GM18511 (cell line): ENCODE data around the gene COMT.

ENCODE experiments used
- ATAC-seq: cut with Tn5 transposase; IDR thresholded peaks from one replicate; pipeline ENCODE4 v1.9.1; 2021; ENCODE audit warnings: mild to moderate bottlenecking, moderate library complexity; ENCODE audit not compliant: unreplicated experiment

The COMT gene

DNA sequence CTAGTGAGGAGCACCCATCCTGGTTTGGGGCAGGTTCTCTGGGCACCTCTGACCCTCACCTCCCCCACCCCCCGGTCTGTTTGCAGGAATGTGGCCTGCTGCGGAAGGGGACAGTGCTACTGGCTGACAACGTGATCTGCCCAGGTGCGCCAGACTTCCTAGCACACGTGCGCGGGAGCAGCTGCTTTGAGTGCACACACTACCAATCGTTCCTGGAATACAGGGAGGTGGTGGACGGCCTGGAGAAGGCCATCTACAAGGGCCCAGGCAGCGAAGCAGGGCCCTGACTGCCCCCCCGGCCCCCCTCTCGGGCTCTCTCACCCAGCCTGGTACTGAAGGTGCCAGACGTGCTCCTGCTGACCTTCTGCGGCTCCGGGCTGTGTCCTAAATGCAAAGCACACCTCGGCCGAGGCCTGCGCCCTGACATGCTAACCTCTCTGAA, 26.9 kb downstream of the COMT start:
- no peak for ATAC-seq

- ATAC-seq: no peak
Measured at GRCh38 chr22:19969141-19969928, 27.8 kb downstream of the COMT start.

DNA sequence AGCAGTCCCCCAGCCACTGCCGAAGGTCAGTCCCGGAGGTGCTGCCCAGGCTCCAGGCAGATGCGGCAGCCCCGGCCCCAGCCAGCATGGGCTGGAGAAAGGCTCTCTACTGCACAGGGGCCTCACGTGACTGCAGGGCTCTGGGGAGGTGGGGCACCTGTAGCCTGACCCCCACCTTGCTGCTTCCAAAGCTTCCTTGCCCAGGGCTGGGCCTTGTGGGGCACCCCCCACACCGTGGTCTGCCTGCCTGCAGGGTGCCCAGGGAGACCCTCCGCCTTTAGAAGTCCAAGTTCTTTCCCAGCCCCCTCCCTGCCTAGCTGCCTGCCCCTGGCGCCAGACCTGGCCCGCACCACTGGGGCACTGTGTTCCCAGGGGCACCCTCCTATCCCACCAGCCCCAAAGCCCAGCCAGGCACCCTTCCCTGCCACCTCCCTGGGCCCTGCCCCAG, 28.5 kb downstream of the COMT start:
- no peak for ATAC-seq

DNA sequence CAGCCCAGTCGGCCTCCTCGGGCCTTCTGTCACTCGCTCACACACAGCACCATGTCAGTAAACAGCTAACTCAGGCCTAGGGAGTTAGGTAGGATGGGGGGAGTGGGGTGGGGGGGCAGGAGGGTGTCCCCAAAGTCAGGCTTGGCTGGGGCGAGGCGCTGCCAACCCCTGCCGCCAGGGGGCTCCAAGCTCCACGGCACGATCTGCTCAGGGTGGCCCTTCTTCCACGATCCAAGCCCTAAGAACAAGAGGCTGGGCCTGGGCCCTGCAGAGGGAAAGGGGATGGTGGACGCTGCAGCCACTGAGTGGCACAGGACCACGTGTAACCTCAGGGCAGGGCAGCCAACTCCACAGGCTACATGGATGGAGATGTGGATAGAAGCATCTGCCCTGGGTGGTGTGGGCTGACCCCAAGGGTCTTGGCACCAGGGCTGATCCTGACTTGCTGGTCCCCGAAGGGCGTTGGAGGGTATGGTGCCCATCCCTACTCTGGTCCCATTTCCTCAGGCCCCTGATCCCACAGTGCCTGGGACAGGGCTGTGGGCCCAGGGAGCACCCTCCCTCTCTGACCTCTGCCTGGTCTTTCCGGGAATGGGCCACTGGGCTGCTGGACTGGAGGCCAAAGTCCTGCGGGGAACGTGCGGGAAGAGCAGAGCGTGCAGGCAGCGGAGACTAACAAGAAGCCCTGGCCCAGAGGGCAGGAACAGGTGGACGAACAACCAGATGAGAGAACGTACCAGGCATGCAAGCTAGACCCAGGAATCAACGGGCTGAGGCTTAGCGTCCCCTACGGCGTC, 29.1 kb downstream of the COMT start:
- no peak for ATAC-seq

DNA sequence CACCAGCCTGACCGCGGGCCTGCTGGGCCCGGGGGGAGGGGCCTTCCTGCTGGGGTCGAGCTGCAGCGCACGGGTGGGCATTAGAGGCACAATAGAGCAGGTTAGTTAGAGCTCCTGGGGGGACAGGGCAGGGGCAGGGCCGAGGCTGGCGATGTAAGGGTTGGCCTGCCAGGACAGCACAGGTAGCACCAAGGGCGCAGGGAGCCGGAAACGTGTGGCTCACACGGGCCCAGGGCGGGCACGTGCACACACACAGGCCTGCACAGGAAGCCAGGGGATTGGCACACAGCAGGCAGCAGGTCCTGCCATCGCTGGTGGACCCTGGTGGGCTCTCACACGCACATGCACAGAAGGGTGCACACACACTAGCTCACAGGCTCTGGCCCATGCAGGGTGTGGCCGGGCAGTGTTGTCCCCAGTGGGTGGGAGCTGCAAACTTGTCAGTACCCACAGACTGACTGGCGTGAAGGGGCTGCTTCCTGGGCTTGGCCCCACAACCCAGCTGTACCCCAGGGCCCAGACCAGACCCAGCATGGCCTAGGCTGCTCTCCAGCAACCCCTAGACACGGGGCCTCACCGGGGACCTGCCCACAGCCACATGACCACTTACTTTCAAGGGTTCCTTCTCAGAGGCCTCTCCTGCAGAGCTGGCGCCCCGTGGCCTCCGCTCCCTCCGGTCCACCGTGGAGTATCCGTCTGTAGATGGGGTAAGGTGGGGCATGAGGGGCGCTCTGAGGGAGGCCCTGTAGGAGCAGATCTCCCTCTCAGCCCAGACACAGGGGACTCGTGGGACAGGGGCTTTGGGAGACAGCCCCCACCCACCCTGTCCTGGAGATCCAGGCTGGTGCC, 29.9 kb downstream of the COMT start:
- ATAC-seq: no peak

DNA sequence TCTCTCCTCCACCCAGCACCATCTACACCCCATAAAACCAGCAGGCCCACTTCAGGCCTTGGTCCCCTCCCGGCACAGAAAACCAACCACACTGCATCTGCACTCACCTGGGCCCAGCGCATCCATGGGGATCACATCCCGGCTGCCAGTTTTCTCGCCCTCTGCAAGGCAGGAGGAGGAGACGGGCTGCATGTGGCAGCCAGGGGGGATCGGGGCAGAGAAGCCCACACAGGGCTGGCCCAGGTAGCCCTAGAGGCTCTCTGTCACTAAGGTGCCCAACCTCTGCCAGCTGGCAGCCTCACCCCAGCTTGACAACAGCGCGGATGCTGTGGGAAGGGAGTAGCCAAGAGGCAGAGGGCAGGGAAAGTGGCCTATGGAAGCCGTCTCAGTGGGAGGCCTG, 30.7 kb downstream of the COMT start:
- ATAC-seq: no peak

DNA sequence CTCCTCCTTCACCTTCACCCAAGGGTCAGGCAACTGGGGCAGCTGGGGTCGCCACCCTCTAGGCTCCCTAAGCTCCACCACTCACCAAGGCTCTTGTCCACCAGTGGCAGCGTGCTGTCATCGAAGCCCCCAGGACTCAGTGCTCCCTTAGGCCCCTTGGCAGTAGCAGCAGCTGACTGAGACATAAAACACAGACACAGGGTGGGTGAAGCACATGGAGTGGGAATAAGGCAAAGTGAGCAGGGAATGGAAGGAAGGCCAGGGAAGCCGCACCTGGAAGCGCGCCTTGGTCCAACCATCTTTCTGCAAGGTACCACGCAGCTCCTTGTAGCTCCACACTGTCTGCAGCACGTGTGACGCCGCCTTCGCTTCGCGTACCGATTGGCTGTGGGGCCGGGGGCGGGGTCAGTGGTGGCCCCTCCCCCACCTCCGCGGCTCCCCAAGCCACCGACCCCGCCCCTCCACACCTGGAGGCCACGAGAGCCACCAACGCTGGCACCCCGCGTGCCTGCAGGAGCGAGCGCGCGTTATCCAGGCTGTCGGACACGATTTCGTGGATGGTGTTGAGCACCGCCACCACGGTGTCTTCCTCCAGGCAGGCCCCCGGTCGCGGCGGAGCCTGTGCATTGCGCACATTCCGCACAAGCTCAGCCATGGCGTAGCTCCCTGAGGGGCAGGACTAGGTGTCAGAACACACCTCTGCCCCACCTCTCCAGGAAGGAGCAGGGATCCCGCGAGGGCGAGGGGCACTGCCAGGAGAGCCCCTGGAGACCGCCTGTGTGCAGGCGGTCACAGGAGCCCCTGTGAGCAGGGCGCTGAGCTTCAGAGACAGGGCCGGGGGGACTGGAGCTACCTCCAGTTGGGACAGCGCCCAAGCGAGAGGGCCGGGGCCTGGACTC, 31.3 kb downstream of the COMT start:
- no peak for ATAC-seq

DNA sequence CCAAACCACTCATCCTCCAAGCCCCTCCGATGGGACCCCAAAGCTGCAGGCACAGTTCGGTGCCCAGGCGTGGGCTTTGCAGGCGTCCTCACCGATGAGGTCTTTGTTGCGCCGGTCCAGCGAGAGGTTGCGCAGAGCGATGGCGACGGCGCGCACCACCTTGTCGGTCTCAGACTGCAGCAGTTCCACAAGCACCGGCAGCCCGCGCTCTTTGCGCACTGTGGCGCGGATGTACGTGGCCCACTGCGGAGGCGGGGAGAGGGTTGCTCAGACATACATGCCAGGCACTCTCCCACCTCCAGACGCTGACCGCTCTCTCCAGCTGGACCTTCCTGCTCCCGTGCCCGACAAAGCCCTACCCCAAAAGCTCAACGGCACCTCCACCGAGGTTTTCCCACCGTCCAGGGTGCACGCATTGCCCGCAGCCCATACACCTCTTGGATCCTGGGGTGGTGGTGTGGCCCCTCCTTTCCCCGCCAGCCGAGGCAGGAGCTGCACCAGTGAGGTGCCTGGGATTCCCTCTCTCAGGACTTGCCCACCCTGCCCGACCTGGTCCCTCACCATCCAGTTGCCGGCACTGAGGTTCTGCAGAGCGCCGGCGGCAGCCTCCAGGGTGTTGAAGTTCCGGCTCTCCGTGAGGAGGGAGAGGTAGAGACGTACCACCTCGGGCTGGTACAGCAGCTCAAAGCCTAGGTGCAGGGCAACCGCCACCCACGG, 32.1 kb downstream of the COMT start:
- no peak for ATAC-seq

DNA sequence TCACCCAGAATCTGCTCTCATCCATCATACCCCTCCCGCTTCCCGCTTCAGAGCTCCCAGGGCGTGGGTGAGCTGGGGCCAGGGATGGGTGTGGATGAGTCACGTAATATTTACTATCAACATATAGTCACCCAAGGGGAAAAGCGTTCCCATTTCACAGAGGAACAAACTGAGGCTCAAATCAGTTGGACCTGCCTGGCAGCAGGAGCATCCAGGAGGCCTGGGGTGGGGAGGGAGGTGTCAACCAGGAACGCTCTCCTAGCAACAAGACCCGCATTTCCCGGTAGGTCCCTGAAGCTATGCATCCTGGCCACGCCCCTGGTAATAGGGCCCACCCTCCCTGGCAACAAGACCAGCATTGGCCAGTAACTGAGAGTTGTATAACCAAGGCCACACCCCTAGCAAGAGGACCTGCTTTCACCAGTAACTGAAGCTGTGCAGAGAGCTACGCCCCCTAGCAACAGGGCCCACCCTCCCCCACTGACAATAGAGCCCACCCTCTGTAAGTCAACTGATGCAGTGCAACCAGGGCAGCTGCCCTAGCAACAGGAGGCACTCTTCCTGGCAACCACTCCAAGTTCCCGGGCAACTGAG, 32.8 kb downstream of the COMT start:
- ATAC-seq: no peak

GRCh38 chr22:19974935-19975706, 33.5 kb downstream of the COMT start:
- no peak for ATAC-seq

GRCh38 chr22:19975707-19976035, 34.1 kb downstream of the COMT start:
- no peak for ATAC-seq

- no peak for ATAC-seq
Measured at GRCh38 chr22:19976671-19977070, 35.1 kb downstream of the COMT start.

DNA sequence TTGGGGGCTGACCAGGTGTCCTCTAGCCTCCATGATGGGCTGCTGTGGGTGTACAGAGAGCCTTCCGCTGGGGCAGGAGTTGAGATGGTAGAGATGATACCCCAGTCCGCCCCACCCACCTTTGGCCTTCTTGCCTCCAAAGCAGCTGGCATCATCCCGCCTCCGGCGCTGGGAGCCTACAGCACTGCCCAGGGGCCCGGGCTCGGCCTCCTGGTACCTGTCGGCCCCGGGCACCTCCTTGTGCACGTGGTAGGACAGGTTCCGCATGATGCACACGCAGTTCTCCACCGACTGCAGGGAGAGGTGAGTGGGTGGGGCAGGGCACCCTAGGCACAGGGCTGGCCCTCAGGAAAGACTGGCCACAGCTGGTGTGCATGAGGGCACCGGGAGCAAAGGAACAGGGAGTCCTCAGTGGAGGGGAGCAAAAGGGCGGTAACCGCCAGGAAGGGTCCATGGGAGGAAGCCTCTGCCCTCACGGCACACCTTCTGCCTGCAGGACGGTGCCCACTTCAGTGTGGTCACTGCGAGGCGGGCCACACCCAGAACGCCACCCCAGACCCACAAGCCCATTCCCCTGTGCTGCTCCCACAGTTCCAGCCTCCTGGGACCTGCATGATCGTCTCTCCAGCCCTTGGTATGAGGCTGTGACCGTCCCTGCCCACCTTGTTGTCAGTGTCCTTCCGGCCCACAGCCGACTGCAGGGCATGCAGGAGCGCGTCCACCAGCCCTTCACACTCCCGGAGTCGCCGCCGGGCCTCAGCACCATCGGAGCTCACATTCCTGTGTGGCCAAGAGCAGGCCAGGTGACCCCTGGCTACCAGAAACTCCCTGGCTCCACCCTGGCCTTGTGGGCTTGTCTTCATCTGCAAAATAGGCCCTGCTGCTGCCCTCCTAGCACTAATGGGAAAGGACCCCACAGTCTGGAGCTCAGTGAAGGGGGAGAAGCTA, 36.0 kb downstream of the COMT start:
- no peak for ATAC-seq

DNA sequence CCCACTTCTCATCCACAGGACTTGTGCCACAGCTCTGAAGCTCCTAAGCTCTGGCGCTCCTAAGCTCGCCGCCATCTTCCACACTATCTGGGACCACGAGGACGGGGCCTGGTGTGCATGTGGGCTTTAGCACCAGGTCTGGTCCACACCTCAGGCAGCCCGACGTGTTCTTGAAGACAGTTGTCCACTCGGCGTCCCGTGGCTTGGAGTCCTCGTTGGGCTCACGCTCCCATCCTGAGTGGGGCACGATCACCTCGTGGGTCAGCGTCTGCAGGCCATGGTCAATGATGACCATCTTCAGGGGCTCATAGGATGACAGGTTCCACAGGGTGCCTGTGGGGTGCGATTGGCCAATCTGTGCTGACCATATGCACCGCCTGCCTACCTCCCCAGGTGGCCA, 37.2 kb downstream of the COMT start:
- no peak for ATAC-seq

DNA sequence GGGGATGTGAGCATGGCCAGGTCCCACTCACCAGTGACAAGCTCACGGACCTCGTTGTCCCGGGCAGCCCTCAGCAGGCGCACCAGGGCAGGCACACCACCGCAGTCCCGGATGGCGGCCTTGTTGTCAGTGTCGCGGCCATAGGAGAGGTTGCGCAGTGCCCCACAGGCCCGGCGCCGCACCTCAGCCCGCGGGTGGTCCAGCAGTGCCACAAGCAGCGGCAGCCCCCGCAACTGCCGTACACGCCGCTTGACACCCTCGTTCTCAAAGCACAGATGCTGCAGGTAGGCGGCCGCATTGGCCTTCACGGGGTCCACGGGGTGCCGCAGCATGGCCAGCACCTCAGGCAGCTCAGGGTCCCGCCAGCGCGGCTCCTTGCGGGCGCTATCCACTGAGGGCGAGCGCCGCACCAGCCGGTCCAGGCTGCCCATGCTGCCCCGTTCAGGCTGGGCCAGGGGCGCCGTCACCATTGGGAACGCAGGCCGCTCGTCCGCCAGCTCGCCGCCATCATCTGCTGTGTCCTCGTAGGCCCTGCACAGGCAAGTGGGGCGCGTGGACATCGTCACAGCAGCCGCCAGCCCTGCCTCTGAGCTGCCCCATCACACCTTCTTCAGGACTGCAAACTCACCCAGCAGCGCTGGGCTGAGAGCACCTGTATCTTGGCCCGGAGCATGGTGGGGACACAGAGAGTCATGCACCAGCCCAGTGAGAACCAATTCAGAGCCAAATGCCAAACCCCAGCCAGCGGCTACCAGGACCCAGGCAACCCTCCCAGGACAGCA, 38.3 kb downstream of the COMT start:
- ATAC-seq: no peak

DNA sequence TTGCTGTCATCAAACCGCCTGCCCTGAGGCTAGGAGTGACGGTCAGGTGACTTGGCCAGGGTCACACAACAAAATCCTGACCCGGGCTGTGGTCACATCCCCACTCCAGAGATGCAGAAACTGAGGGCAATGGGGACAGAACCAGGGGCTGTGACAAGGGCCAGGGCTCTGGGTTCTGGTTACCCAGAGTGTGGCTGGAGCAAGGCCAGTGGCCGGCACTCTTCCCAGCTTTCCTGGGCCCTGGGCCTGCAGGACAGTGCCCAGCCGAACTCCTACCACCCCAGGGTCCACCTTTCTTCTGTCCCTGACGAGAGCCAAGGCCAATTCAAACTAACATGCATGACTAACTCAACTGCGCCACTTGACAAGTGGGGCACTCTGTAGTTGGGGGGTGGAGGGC, 39.2 kb downstream of the COMT start:
- ATAC-seq: no peak
